OCI-LY7 (cell line): ENCODE data around the gene EED. TPM values are rescaled to one million over a fixed set of nuclear protein-coding genes. Genes with fewer than 3 reads are reported as not detected.

ENCODE experiments used
- BruUV-seq: library from RNA; stranded (reverse); fragments of 400-500 nt; replicated peaks from 2 replicates; lab custom pipeline; 2021; lab: Mats Ljungman, UMichigan
- CTCF ChIA-PET: fragments of 300-600 bp; sonication (Branson Sonifier 250); formaldehyde crosslinking; loops from one replicate; lab custom pipeline; 2022; ENCODE audit warnings: antibody characterized with exemption; ENCODE audit not compliant: unreplicated experiment; lab: Charles Lee
- POLR2A ChIA-PET: fragments of 300-600 bp; sonication (Branson Sonifier 250); formaldehyde crosslinking; loops from one replicate; lab custom pipeline; 2022; ENCODE audit warnings: antibody characterized with exemption; lab: Charles Lee
- DNase-seq: peaks from one replicate; pipeline ENCODE4 v3.0.0-alpha.2; 2015; ENCODE audit warnings: low spot score
- H2AFZ ChIP-seq: fragments of 200-600 bp; sonication (generic), shearing (Covaris generic); 2 replicates; pipeline ENCODE4 v1.6.1; 2014; ENCODE audit warnings: mild to moderate bottlenecking, antibody characterized with exemption, low read length, moderate library complexity
- H3K27ac ChIP-seq: fragments of 200-600 bp; sonication (generic); 2 replicates; pipeline ENCODE4 v1.5.1; 2014; ENCODE audit warnings: mixed run types, low read depth, mild to moderate bottlenecking, moderate library complexity, low read length, inconsistent platforms; ENCODE audit not compliant: poor library complexity, severe bottlenecking
- H3K36me3 ChIP-seq: fragments of 200-600 bp; sonication (generic); 2 replicates; pipeline ENCODE4 v1.6.1; 2014; ENCODE audit warnings: mild to moderate bottlenecking, antibody characterized with exemption, low read length, moderate library complexity, mixed read lengths; ENCODE audit not compliant: insufficient read depth
- H3K4me1 ChIP-seq: fragments of 200-600 bp; sonication (generic); 2 replicates; pipeline ENCODE4 v1.5.1; 2014; ENCODE audit warnings: mild to moderate bottlenecking, low read length; ENCODE audit not compliant: insufficient read depth, poor library complexity, severe bottlenecking
- H3K4me2 ChIP-seq: fragments of 200-600 bp; sonication (generic); 2 replicates; pipeline ENCODE4 v1.6.1; 2014; ENCODE audit warnings: mild to moderate bottlenecking, low read length
- H3K4me3 ChIP-seq: fragments of 200-600 bp; sonication (generic); 2 replicates; pipeline ENCODE4 v1.5.1; 2014; ENCODE audit warnings: mild to moderate bottlenecking, low read depth, low read length; ENCODE audit not compliant: poor library complexity, severe bottlenecking
- H3K79me2 ChIP-seq: fragments of 200-600 bp; sonication (generic); 2 replicates; pipeline ENCODE4 v1.6.1; 2016; ENCODE audit warnings: low read depth, mild to moderate bottlenecking, low read length, moderate library complexity, mixed read lengths; ENCODE audit not compliant: insufficient read depth
- H3K9me2 ChIP-seq: fragments of 200-600 bp; sonication (generic); 2 replicates; pipeline ENCODE4 v1.6.1; 2016; ENCODE audit warnings: mild to moderate bottlenecking, low read length, mixed read lengths; ENCODE audit not compliant: insufficient read depth
- H3K9me3 ChIP-seq: fragments of 200-600 bp; sonication (generic); 2 replicates; pipeline ENCODE4 v1.6.1; 2014; ENCODE audit warnings: mild to moderate bottlenecking, mixed run types, low read length, mixed read lengths
- H4K20me1 ChIP-seq: fragments of 200-600 bp; sonication (generic); 2 replicates; pipeline ENCODE4 v1.6.1; 2014; ENCODE audit warnings: mild to moderate bottlenecking, antibody characterized with exemption, low read length, moderate library complexity, mixed read lengths; ENCODE audit not compliant: insufficient read depth
- EZH2phosphoT487 ChIP-seq: fragments of 200-600 bp; sonication (generic); IDR thresholded peaks from 2 replicates; pipeline ENCODE4 v1.6.1; 2018; ENCODE audit warnings: low read depth, borderline replicate concordance, mild to moderate bottlenecking, mixed run types, antibody characterized with exemption, low read length, moderate library complexity, mixed read lengths
- intact Hi-C: fragments of 100-400 bp; cut with micrococcal nuclease; formaldehyde crosslinking; loops from one replicate; pipeline ENCODE4 v1.10.0; 2022; ENCODE audit not compliant: unreplicated experiment
- total RNA-seq, 2 experiments: library from RNA; depleted of rRNA in 1 of 2; stranded (reverse); fragments of >200 nt in 1 of 2; shearing (Covaris generic) in 1 of 2; gene quantifications; 2 replicates each; pipeline ENCODE4 v1.2.3, GENCODE V29; 2014 to 2022
- TF ChIP-seq, protein P1 (sequence below): fragments of 200-600 bp; sonication (generic); conservative IDR thresholded peaks from 2 replicates; pipeline ENCODE4 v1.5.1; 2014; ENCODE audit warnings: mild to moderate bottlenecking, antibody characterized with exemption, low read length, moderate library complexity, mixed read lengths

The EED gene
- total RNA-seq, 2 experiments from 2014 or later: 25.2 to 40.2 TPM

DNA sequence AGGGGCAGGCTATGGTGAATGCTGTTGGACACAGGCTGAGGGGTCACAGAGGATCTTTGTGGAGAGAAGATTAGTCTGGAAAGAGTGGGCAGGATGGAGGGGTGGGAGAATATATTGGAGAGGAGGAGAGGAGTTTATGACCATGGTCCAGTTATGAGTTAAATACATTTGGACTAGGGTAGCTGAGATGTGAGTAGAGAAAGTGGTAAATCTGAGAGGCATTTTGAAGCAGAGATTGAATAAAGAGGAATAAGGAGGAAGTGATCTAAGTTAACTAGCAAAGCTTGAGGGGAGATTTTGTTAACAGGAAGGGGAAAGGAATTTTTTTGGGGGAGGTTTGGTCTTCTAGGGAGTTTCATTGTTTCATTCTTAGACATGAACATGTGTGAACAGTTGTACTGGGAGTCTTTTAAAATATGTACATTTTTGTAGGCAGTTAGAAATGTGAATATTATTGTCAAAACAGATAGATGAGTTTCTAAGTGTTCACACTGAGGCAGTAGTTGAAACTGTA lies 43.1 kb upstream of the EED start:
- no peak for DNase-seq
- H3K9me3 ChIP-seq: no peaks in the 10 kb centered on the region
- no peaks in the 10 kb centered on the region for H3K79me2 ChIP-seq
- intact Hi-C loops: no loop called here
- H3K36me3 ChIP-seq: no peaks in the 10 kb centered on the region
- H3K27ac ChIP-seq: no peak overlapping the region
- ChIA-PET POLR2A (interaction anchor here (0.6 to 4.6 kb wide), 7 partner anchors 8 to 253 kb away, joined by 3 to 22 read pairs (median 4); partner anchors contain the start of gene PICALM), CTCF (interaction anchor here (2.1 kb wide), 1 partner anchor 8 kb away, joined by 15 read pairs; no protein-coding TSS in a partner anchor)
- TF ChIP-seq, protein P1, sequence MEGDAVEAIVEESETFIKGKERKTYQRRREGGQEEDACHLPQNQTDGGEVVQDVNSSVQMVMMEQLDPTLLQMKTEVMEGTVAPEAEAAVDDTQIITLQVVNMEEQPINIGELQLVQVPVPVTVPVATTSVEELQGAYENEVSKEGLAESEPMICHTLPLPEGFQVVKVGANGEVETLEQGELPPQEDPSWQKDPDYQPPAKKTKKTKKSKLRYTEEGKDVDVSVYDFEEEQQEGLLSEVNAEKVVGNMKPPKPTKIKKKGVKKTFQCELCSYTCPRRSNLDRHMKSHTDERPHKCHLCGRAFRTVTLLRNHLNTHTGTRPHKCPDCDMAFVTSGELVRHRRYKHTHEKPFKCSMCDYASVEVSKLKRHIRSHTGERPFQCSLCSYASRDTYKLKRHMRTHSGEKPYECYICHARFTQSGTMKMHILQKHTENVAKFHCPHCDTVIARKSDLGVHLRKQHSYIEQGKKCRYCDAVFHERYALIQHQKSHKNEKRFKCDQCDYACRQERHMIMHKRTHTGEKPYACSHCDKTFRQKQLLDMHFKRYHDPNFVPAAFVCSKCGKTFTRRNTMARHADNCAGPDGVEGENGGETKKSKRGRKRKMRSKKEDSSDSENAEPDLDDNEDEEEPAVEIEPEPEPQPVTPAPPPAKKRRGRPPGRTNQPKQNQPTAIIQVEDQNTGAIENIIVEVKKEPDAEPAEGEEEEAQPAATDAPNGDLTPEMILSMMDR: no peak
- TF ChIP-seq EZH2phosphoT487: no peak
- no TSS peak for BruUV-seq
- H3K4me3 ChIP-seq: no peak overlapping the region
- no peaks in the 10 kb centered on the region for H4K20me1 ChIP-seq
- no peak overlapping the region for H2AFZ ChIP-seq
- H3K4me2 ChIP-seq: peak overlapping the region; percentile 72; the same call in 1 of the 2 replicates
- H3K4me1 ChIP-seq: peaks cover 16% of the 10 kb centered on the region
- no peaks in the 10 kb centered on the region for H3K9me2 ChIP-seq

- Histone ChIP-seq H3K79me2 (no peaks in the 10 kb centered on the region), H2AFZ (peak overlapping the region; percentile 71; the same call in 1 of the 2 replicates), H3K36me3 (no peaks in the 10 kb centered on the region), H3K4me1 (peaks cover 16% of the 10 kb centered on the region), H3K9me2 (no peaks in the 10 kb centered on the region), H3K9me3 (no peaks in the 10 kb centered on the region), H3K4me3 (peak overlapping the region; percentile 66), H4K20me1 (no peaks in the 10 kb centered on the region), H3K27ac (peak overlapping the region; percentile 54), H3K4me2 (peak overlapping the region; percentile 72)
- BruUV-seq: no TSS peak
- peak; percentile 37 for DNase-seq
- CTCF ChIA-PET: interaction anchor here (2.1 kb wide), 1 partner anchor 8 kb away, joined by 15 read pairs; no protein-coding TSS in a partner anchor
- POLR2A ChIA-PET: interaction anchor here (0.6 to 4.6 kb wide), 7 partner anchors 9 to 254 kb away, joined by 3 to 22 read pairs (median 4); partner anchors contain the start of gene PICALM
- intact Hi-C loops: loop anchor here (2.0 kb wide), 1 partner anchor 43 kb away; the partner anchor contains the start of gene EED
- TF ChIP-seq, protein P1: no peak
- no peak for TF ChIP-seq EZH2phosphoT487
Measured at GRCh38 chr11:86202013-86202336, 42.6 kb upstream of the EED start.

DNA sequence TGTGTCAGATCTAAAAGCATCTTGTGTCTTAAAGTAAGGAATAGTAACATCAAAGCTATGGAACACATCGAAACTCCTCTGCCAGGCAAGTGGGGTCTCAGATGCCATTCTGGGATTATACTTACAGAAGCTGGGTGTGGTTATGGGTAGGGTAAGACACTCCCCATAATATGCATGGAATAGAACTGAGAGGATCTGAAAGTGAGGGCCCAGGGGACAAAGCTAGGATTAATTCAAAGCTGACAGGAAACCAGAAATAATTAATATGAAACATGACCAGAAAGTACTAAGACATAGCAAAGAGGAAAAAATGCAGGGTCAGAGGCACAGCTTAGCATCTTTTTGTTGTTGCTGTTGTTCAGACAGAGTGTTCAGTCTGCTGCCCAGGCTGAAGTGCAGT lies 40.2 kb upstream of the EED start:
- Histone ChIP-seq H3K4me1 (peaks cover 16% of the 10 kb centered on the region), H3K79me2 (no peaks in the 10 kb centered on the region), H2AFZ (0 out of 2 replicates have a peak overlapping the region, but pooled peaks have one; percentile 12), H3K4me3 (no peak overlapping the region), H3K27ac (no peak overlapping the region), H3K36me3 (no peaks in the 10 kb centered on the region), H3K4me2 (no peak overlapping the region), H3K9me2 (no peaks in the 10 kb centered on the region), H4K20me1 (no peaks in the 10 kb centered on the region), H3K9me3 (no peaks in the 10 kb centered on the region)
- ChIA-PET POLR2A (interaction anchor here (0.6 to 4.6 kb wide), 8 partner anchors 8 to 556 kb away, joined by 3 to 22 read pairs (median 4); partner anchors contain the start of gene PICALM), CTCF (interaction anchor here (1.4 kb wide), 1 partner anchor 10 kb away, joined by 9 read pairs; no protein-coding TSS in a partner anchor)
- no TSS peak for BruUV-seq
- intact Hi-C loops: no loop called here
- TF ChIP-seq EZH2phosphoT487: no peak
- TF ChIP-seq, protein P1: no peak
- DNase-seq: peak; percentile 13
